ENCODE measurements around the gene PDE1C.

DNA sequence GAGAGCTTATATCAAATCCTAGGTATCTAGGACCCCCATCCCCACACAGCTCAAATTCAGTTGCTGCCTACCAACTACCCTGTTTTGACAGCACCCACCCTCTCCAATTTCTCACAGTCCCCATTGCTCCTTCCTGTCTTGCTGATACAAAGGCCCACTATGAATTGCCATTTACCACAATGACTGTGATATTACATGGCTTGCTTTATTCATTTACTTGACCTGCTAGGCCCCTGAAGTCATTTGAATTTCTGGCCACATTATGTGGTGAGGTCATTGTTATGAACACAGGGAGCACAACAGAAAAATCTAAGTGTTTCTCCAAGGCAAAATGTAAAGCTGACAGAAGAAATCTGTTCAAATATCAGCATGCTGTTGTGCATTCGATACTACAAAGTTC, 281.8 kb downstream of the PDE1C start:
- TF ChIP-seq POLR2A (IDR thresholded peaks at IDR 0.05): no peak
- TF ChIP-seq, protein P1, sequence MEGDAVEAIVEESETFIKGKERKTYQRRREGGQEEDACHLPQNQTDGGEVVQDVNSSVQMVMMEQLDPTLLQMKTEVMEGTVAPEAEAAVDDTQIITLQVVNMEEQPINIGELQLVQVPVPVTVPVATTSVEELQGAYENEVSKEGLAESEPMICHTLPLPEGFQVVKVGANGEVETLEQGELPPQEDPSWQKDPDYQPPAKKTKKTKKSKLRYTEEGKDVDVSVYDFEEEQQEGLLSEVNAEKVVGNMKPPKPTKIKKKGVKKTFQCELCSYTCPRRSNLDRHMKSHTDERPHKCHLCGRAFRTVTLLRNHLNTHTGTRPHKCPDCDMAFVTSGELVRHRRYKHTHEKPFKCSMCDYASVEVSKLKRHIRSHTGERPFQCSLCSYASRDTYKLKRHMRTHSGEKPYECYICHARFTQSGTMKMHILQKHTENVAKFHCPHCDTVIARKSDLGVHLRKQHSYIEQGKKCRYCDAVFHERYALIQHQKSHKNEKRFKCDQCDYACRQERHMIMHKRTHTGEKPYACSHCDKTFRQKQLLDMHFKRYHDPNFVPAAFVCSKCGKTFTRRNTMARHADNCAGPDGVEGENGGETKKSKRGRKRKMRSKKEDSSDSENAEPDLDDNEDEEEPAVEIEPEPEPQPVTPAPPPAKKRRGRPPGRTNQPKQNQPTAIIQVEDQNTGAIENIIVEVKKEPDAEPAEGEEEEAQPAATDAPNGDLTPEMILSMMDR (IDR thresholded peaks at IDR 0.05): no peak
